Gastrocnemius medialis (tissue), 4 donors: ENCODE data around the gene EDEM3. TPM values are rescaled to one million over a fixed set of nuclear protein-coding genes. Genes with fewer than 3 reads are reported as not detected.

ENCODE experiments used
- ATAC-seq, 2 donors: fragments of 150-250 bp; one replicate each; pipeline ENCODE4 v1.9.1; 2016
- DNase-seq, 2 donors: peaks; one replicate each; pipeline ENCODE4 v3.0.0-alpha.2; 2019
- H3K27ac ChIP-seq, 4 donors: fragments of 200-600 bp; sonication (generic); 1 replicate in 1 of 4; 2 replicates in 3 of 4; pipeline ENCODE4 v1.5.1; 2016 to 2018; ENCODE audit warnings: mild to moderate bottlenecking in 2 of 4, moderate library complexity in 1 of 4
- H3K27me3 ChIP-seq, 3 donors: fragments of 200-600 bp; sonication (generic) in 2 of 3; 1 replicate in 1 of 3; 2 replicates in 2 of 3; pipeline versions ENCODE4 v1.5.1 to v1.6.0; 2016 to 2019; ENCODE audit warnings: mild to moderate bottlenecking in 1 of 3, moderate library complexity in 1 of 3
- H3K36me3 ChIP-seq, 2 donors: fragments of 200-600 bp; sonication (generic) in 1 of 2; one replicate each; pipeline ENCODE4 v1.5.1; 2017 to 2018
- H3K4me1 ChIP-seq, 2 donors: fragments of 200-600 bp; sonication (generic) in 1 of 2; one replicate each; pipeline ENCODE4 v1.5.1; 2016 to 2017; ENCODE audit warnings: mild to moderate bottlenecking in 2 of 2
- H3K4me3 ChIP-seq, 4 donors: fragments of 200-600 bp; sonication (generic) in 3 of 4; 1 replicate in 1 of 4; 2 replicates in 3 of 4; pipeline ENCODE4 v1.5.1; 2016 to 2019; ENCODE audit warnings: mild to moderate bottlenecking in 2 of 4
- H3K9me3 ChIP-seq, 3 donors: fragments of 200-600 bp; sonication (generic) in 2 of 3; 1 replicate in 1 of 3; 2 replicates in 2 of 3; pipeline ENCODE4 v1.5.1; 2016 to 2019
- CTCF ChIP-seq, 5 experiments: fragments of 450-650 bp in 3 of 5; fragments of 200-600 bp in 2 of 5; sonication (generic) in 2 of 5; IDR thresholded peaks in 4 of 5; conservative IDR thresholded peaks in 1 of 5; 1 replicate in 4 of 5; 2 replicates in 1 of 5; pipeline ENCODE4 v1.5.1; 2016 to 2019; ENCODE audit warnings: antibody characterized with exemption in 5 of 5, mild to moderate bottlenecking in 3 of 5, moderate library complexity in 3 of 5
- POLR2A ChIP-seq, 2 donors: fragments of 450-650 bp; IDR thresholded peaks; one replicate each; pipeline ENCODE4 v1.6.1; 2017; ENCODE audit warnings: antibody characterized with exemption in 2 of 2, mild to moderate bottlenecking in 2 of 2, moderate library complexity in 2 of 2
- in situ Hi-C, 4 donors: fragments of 200-750 bp; cut with MboI; loops; one replicate each; pipeline versions ENCODE4 v1.15.0 to v1.8.0; 2017; ENCODE audit warnings: low sequenced_read_pairs in 4 of 4
- intact Hi-C: fragments of 100-400 bp; cut with DNase I; formaldehyde crosslinking; loops from one replicate; pipeline ENCODE4 v1.15.1; 2023; ENCODE audit warnings: low total_unique reads
- total RNA-seq, 4 donors: library from RNA; depleted of rRNA; stranded (reverse); fragments of >200 nt; gene quantifications; one replicate each; pipeline versions ENCODE4 v1.1.0 to v1.2.3, GENCODE V29; 2016

EDEM3 gene
- total RNA-seq, 4 donors from 2014 or later, result 18.1 to 51.1 (median 31.9) TPM

GRCh38 chr1:184649451-184649888, 105.2 kb downstream of the EDEM3 start:
- H3K4me3 ChIP-seq, result peak overlapping the region in 2 of 4 donors; percentile 16 to 23
- TF ChIP-seq CTCF (IDR thresholded peaks at IDR 0.05 in 4 of 5, conservative IDR thresholded peaks at IDR 0.05 in 1 of 5) (no peak), POLR2A (IDR thresholded peaks at IDR 0.05) (no peak)
- ATAC-seq, result peak; percentile 90 to 93
- no peaks in the 10 kb centered on the region for H3K36me3 ChIP-seq
- H3K4me1 ChIP-seq, result peaks cover 21% of the 10 kb centered on the region in 2 donors
- no peaks in the 10 kb centered on the region for H3K9me3 ChIP-seq
- no peak for DNase-seq
- H3K27me3 ChIP-seq, result no peaks in the 10 kb centered on the region
- in situ Hi-C loops (no loop called here), intact Hi-C loops (loop anchor here (2.0 to 5.0 kb wide), 2 partner anchors 17 to 172 kb away; no protein-coding TSS in a partner anchor)
- peak overlapping the region; percentile 72 to 83 (median 74) for H3K27ac ChIP-seq

GRCh38 chr1:184648856-184649201, 105.8 kb downstream of the EDEM3 start:
- in situ Hi-C loops (no loop called here), intact Hi-C loops (loop anchor here (2.0 to 5.0 kb wide), 2 partner anchors 16 to 172 kb away; no protein-coding TSS in a partner anchor)
- Histone ChIP-seq H3K36me3 (no peaks in the 10 kb centered on the region), H3K27ac (peak overlapping the region; percentile 72 to 83 (median 74)), H3K9me3 (no peaks in the 10 kb centered on the region), H3K27me3 (no peaks in the 10 kb centered on the region), H3K4me1 (peaks cover 21% of the 10 kb centered on the region in 2 donors), H3K4me3 (peak overlapping the region in 1 of 4 donors; percentile 23)
- no peak for DNase-seq
- ATAC-seq, result peak; percentile 14 to 20
- TF ChIP-seq POLR2A (IDR thresholded peaks at IDR 0.05) (no peak), CTCF (IDR thresholded peaks at IDR 0.05 in 4 of 5, conservative IDR thresholded peaks at IDR 0.05 in 1 of 5) (no peak)

- intact Hi-C loops (loop anchor here (2.0 to 5.0 kb wide), 2 partner anchors 16 to 171 kb away; no protein-coding TSS in a partner anchor), in situ Hi-C loops (no loop called here)
- Histone ChIP-seq H3K4me3 (no peak overlapping the region), H3K9me3 (no peaks in the 10 kb centered on the region), H3K4me1 (peaks cover 21% of the 10 kb centered on the region in 2 donors), H3K27me3 (no peaks in the 10 kb centered on the region), H3K27ac (peak overlapping the region in 2 of 4 donors; percentile 73 to 83), H3K36me3 (no peaks in the 10 kb centered on the region)
- ATAC-seq (no peak), DNase-seq (no peak)
- TF ChIP-seq POLR2A (IDR thresholded peaks at IDR 0.05) (no peak), CTCF (IDR thresholded peaks at IDR 0.05 in 4 of 5, conservative IDR thresholded peaks at IDR 0.05 in 1 of 5) (no peak)
Measured at GRCh38 chr1:184648160-184648855, 106.3 kb downstream of the EDEM3 start.

DNA sequence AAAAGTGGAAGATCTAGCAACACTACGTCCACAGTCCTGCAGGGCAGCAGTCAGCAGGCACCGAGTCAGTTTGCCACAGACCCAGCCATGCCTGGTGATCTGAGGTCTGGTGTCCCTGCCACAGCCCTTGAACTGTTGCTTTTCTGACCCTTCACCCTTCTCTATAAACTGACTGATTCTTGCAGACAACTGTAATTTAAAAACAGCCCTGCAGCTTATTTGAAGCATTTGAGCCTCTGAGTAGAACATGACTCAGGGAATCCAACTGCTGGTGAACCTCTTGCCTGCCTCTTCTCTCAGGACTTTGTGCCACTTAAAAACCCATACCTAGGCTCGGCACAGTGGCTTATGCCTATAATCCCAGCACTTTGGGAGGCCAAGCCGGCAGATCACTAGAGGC, 107.2 kb downstream of the EDEM3 start:
- intact Hi-C loops, result loop anchor here (5.0 kb wide), 1 partner anchor 170 kb away; no protein-coding TSS in a partner anchor
- no peak for DNase-seq
- no peak for ATAC-seq
- in situ Hi-C loops, result no loop called here
- no peak for TF ChIP-seq CTCF (IDR thresholded peaks at IDR 0.05 in 4 of 5, conservative IDR thresholded peaks at IDR 0.05 in 1 of 5)
- no peak for TF ChIP-seq POLR2A (IDR thresholded peaks at IDR 0.05)
- peaks cover 21% of the 10 kb centered on the region in 2 donors for H3K4me1 ChIP-seq
- H3K27ac ChIP-seq, result peak overlapping the region in 1 of 4 donors; percentile 20
- H3K27me3 ChIP-seq, result no peaks in the 10 kb centered on the region
- H3K9me3 ChIP-seq, result no peaks in the 10 kb centered on the region
- no peaks in the 10 kb centered on the region for H3K36me3 ChIP-seq
- H3K4me3 ChIP-seq, result no peak overlapping the region
